ENCODE measurements around the gene RTTN. TPM values are rescaled to one million over a fixed set of nuclear protein-coding genes. Genes with fewer than 3 reads are reported as not detected.
A peak's percentile ranks its signal among the peaks of the same experiment; 100 is the strongest.

Gene RTTN
- total and polyA plus RNA-seq, 2 of the 13 experiments (the other 11 are each of a cell fraction or from before 2014, with no cell fraction given) = 5.4 to 18.7 TPM

- no peak for DNase-seq (ENCODE audit: low spot score)
- no peak for FAIRE-seq
- H2AFZ ChIP-seq (ENCODE audit: low read length) = no peak overlapping the region
- H3K9me3 ChIP-seq (ENCODE audit: low read length) = no peaks in the 10 kb centered on the region
- no peaks in the 10 kb centered on the region for H4K20me1 ChIP-seq (ENCODE audit: insufficient read depth, low read length)
- no peaks in the 10 kb centered on the region for H3K27me3 ChIP-seq (ENCODE audit: control insufficient read depth in 1 of 2, insufficient read depth in 2 of 2, low read length in 2 of 2)
- intact Hi-C loops (cut with micrococcal nuclease; ENCODE audit: unreplicated experiment) (no loop called here), in situ Hi-C loops (cut with HindIII; ENCODE audit: extremely low pct_ligation_motif_present, low pct_unique_long_range_greater_than_20kb) (no loop called here)
- H3K4me1 ChIP-seq (ENCODE audit: insufficient read depth, low read length) = peaks cover 13% of the 10 kb centered on the region
- H3K36me3 ChIP-seq (replicated peaks in 1 of 2; ENCODE audit: control insufficient read depth in 1 of 2, insufficient read depth in 2 of 2, low read length in 2 of 2) = peaks cover 2 to 21% of the 10 kb centered on the region in 2 experiments; a peak in 4 of 5 replicates
- H3K79me2 ChIP-seq (ENCODE audit: insufficient read depth, low read length) = no peaks in the 10 kb centered on the region
- WGBS (ENCODE audit: low lambda C conversion rate) = 86% methylated on average over 1 of the region's 1 CpG
- no peak overlapping the region for H3K9ac ChIP-seq (ENCODE audit: insufficient read depth, low read depth, low read length)
- BruUV-seq (replicated peaks) = no TSS peak
- H3K4me2 ChIP-seq (ENCODE audit: low read depth, low read length) = no peak overlapping the region
- no peak for TF ChIP-seq CEBPB (IDR thresholded peaks at IDR 0.05; ENCODE audit: borderline replicate concordance, low read depth, low read length)
- TF ChIP-seq TFAP4 (IDR thresholded peaks at IDR 0.05; ENCODE audit: borderline replicate concordance, low read depth) = no peak
- no peak for TF ChIP-seq KLF13 (CRISPR knock-in tag; IDR thresholded peaks at IDR 0.05)
- TF ChIP-seq HOXA7 (CRISPR knock-in tag; IDR thresholded peaks at IDR 0.05) = no peak
- TF ChIP-seq ZBTB40 (IDR thresholded peaks at IDR 0.05) = no peak
- TF ChIP-seq ZBTB40 (CRISPR knock-in tag; IDR thresholded peaks at IDR 0.05) = no peak
- TF ChIP-seq REL (CRISPR knock-in tag; conservative IDR thresholded peaks at IDR 0.05) = no peak
- TF ChIP-seq ZNF180 (CRISPR knock-in tag; IDR thresholded peaks at IDR 0.05; ENCODE audit: borderline replicate concordance, low read depth) = no peak
- TF ChIP-seq POGZ (CRISPR knock-in tag; IDR thresholded peaks at IDR 0.05) = no peak
- no peak for TF ChIP-seq DBP (CRISPR knock-in tag; IDR thresholded peaks at IDR 0.05; ENCODE audit: not compliant biosample characterization)
- TF ChIP-seq MATR3 (CRISPR knock-in tag; IDR thresholded peaks at IDR 0.05) = no peak
- TF ChIP-seq SIN3B (IDR thresholded peaks at IDR 0.05; ENCODE audit: low read length) = no peak
- no peak for TF ChIP-seq ZNF549 (CRISPR knock-in tag; IDR thresholded peaks at IDR 0.05)
- peak overlapping the region; percentile 19 for H3K27ac ChIP-seq (ENCODE audit: extremely low read length, insufficient read depth, low read length)
- CTCF ChIA-PET (ENCODE audit: low intra/inter-chr PET ratio, low total read pairs) = no interaction called here
- POLR2A ChIA-PET = no interaction called here
- no peak for ATAC-seq
- H3K4me3 ChIP-seq (replicated peaks in 1 of 3; ENCODE audit: insufficient read depth in 1 of 3, low read depth in 2 of 3, low read length in 3 of 3) = no peak overlapping the region
Measured at GRCh38 chr18:70021498-70021897, 184.0 kb downstream of the RTTN start.
